ENCODE measurements around the gene OR1L8. TPM values are rescaled to one million over a fixed set of nuclear protein-coding genes. Genes with fewer than 3 reads are reported as not detected.

OR1L8 gene
- total RNA-seq, 1 donor from 2014 or later: not detected

GRCh38 chr9:122562134-122562760 lies 20.9 kb downstream of the OR1L8 start:
- Histone ChIP-seq H3K79me2 (ENCODE audit: low read depth) (no peaks in the 10 kb centered on the region), H3K9ac (no peak overlapping the region), H2AFZ (replicated peaks) (no peak overlapping the region), H3K4me1 (no peaks in the 10 kb centered on the region), H3K36me3 (no peaks in the 10 kb centered on the region), H4K20me1 (ENCODE audit: low read depth) (no peaks in the 10 kb centered on the region), H3F3A (ENCODE audit: low read depth) (no peaks in the 10 kb centered on the region), H3K4me2 (no peak overlapping the region), H3K9me3 (ENCODE audit: low read depth) (peaks cover 16% of the 10 kb centered on the region), H3K27ac (no peak overlapping the region), H3K27me3 (no peaks in the 10 kb centered on the region), H3K4me3 (no peak overlapping the region)
- no peaks in the 10 kb centered on the region for H3K36me3 Mint-ChIP-seq
- no peak overlapping the region for H3K4me3 Mint-ChIP-seq
- H3K9me3 Mint-ChIP-seq: peaks cover 3% of the 10 kb centered on the region
- no peak overlapping the region for H3K27ac Mint-ChIP-seq
- H3K27me3 Mint-ChIP-seq (ENCODE audit: insufficient read depth, low read depth): peaks cover 3% of the 10 kb centered on the region
- H3K4me1 Mint-ChIP-seq: peaks cover 2% of the 10 kb centered on the region
- peak; percentile 5 for DNase-seq (ENCODE audit: low spot score)
- no peak for TF ChIP-seq CTCF (IDR thresholded peaks at IDR 0.05)
- no peak for TF ChIP-seq EZH2phosphoT487 (IDR thresholded peaks at IDR 0.05)
- no peak for TF ChIP-seq EZH2 (IDR thresholded peaks at IDR 0.05)

GRCh38 chr9:122561446-122561845 lies 21.7 kb downstream of the OR1L8 start:
- no peaks in the 10 kb centered on the region for H3K36me3 ChIP-seq
- no peak overlapping the region for H3K9ac ChIP-seq
- no peak overlapping the region for H3K27ac ChIP-seq
- H2AFZ ChIP-seq (replicated peaks): no peak overlapping the region
- peaks cover 2% of the 10 kb centered on the region for H3K4me1 Mint-ChIP-seq
- peaks cover 16% of the 10 kb centered on the region for H3K9me3 ChIP-seq (ENCODE audit: low read depth)
- H3F3A ChIP-seq (ENCODE audit: low read depth): no peaks in the 10 kb centered on the region
- no peak overlapping the region for H3K4me3 Mint-ChIP-seq
- TF ChIP-seq EZH2 (IDR thresholded peaks at IDR 0.05) (no peak), CTCF (IDR thresholded peaks at IDR 0.05) (no peak), EZH2phosphoT487 (IDR thresholded peaks at IDR 0.05) (no peak)
- H3K4me3 ChIP-seq: no peak overlapping the region
- no peak overlapping the region for H3K27ac Mint-ChIP-seq
- no peaks in the 10 kb centered on the region for H3K79me2 ChIP-seq (ENCODE audit: low read depth)
- no peaks in the 10 kb centered on the region for H3K4me1 ChIP-seq
- H3K27me3 ChIP-seq: no peaks in the 10 kb centered on the region
- H4K20me1 ChIP-seq (ENCODE audit: low read depth): no peaks in the 10 kb centered on the region
- H3K4me2 ChIP-seq: no peak overlapping the region
- no peaks in the 10 kb centered on the region for H3K36me3 Mint-ChIP-seq
- no peak for DNase-seq (ENCODE audit: low spot score)
- H3K27me3 Mint-ChIP-seq (ENCODE audit: insufficient read depth, low read depth): peaks cover 5% of the 10 kb centered on the region
- H3K9me3 Mint-ChIP-seq: peaks cover 3% of the 10 kb centered on the region

GRCh38 chr9:122552812-122553211 lies 30.4 kb downstream of the OR1L8 start, which contains the start of gene OR1N2:
TSS of gene OR1N2 (plus strand) at chr9:122553112. CDS start at chr9:122553212, 100 bp downstream.
- H3K36me3 ChIP-seq: no peaks in the 10 kb centered on the region
- H3K36me3 Mint-ChIP-seq: no peaks in the 10 kb centered on the region
- no peak within 1 kb of the TSS for H3K27ac ChIP-seq
- H3K4me2 ChIP-seq: no peak within 1 kb of the TSS
- no peaks in the 10 kb centered on the region for H3K4me1 ChIP-seq
- H3K9me3 Mint-ChIP-seq: no peaks in the 10 kb centered on the region
- no peaks in the 10 kb centered on the region for H3K4me1 Mint-ChIP-seq
- H3K27me3 Mint-ChIP-seq (ENCODE audit: insufficient read depth, low read depth): peaks cover 14% of the 10 kb centered on the region
- peaks cover 6% of the 10 kb centered on the region for H3K9me3 ChIP-seq (ENCODE audit: low read depth)
- H3F3A ChIP-seq (ENCODE audit: low read depth): no peaks in the 10 kb centered on the region
- no peaks in the 10 kb centered on the region for H4K20me1 ChIP-seq (ENCODE audit: low read depth)
- no peaks in the 10 kb centered on the region for H3K79me2 ChIP-seq (ENCODE audit: low read depth)
- H2AFZ ChIP-seq (replicated peaks): no peak within 1 kb of the TSS
- no peaks in the 10 kb centered on the region for H3K27me3 ChIP-seq
- H3K9ac ChIP-seq: no peak within 1 kb of the TSS
- H3K4me3 ChIP-seq: no peak within 1 kb of the TSS
- no peak for DNase-seq (ENCODE audit: low spot score)
- H3K27ac Mint-ChIP-seq: no peak within 1 kb of the TSS
- no peak for TF ChIP-seq EZH2 (IDR thresholded peaks at IDR 0.05)
- no peak for TF ChIP-seq CTCF (IDR thresholded peaks at IDR 0.05)
- no peak for TF ChIP-seq EZH2phosphoT487 (IDR thresholded peaks at IDR 0.05)
- H3K4me3 Mint-ChIP-seq: no peak within 1 kb of the TSS
